NCI-H1092 (cell line): ENCODE measurements around the gene RAPGEF4.

Experiments
- DNase-seq: peaks from one replicate; lab custom pipeline; 2025; lab: John Stamatoyannopoulos, UW

Gene RAPGEF4

GRCh38 chr2:172735582-172736423 lies at the start of gene RAPGEF4:
Gene RAPGEF4 (plus strand): TSS chr2:172735845. CDS start chr2:172735984, 139 bp downstream.
- DNase-seq: peak; percentile 19

- DNase-seq: no peak
Measured at GRCh38 chr2:172693037-172693436, 42.6 kb upstream of the RAPGEF4 start.

GRCh38 chr2:172693529-172694455 lies 41.9 kb upstream of the RAPGEF4 start:
- no peak for DNase-seq

GRCh38 chr2:172697296-172697695 lies 38.3 kb upstream of the RAPGEF4 start:
- DNase-seq: no peak

DNA sequence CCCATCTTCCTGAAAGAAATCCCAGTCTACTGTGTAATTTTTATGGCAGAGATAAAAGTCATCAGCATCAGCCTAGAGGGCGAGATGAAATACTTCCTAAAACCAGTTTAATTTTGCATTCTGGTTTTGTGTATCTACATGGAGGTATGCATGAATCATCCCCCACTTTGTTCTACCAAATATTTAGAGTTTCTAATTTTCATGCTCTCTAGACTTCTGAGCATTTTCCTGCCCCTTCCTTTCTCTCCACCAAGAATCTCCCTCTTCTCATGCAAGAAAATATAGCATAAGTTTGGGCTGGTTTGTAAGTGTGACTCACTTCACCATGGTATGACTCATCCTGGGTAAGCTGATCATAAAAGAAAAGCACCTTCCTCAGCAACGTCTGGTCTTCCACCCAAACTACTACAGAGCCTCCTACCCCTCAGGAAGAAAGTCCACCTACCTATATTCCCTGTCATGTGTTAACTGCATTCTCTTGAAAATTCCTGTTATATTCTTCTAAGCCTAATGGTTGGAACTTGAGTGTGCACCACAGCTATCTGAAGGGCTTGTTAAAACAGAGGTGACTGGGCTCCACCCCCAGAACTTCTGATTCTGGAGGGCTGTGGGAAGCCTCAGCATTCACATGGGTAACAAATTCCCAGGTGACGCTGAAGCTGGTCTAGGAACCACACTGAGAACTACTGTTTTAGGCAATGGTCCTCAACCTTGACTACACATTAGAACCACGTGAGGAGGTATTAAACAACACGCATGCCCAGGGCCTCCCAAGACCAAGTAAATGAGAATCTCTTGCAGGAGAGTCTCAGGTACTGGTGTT lies 37.4 kb upstream of the RAPGEF4 start:
- no peak for DNase-seq

DNA sequence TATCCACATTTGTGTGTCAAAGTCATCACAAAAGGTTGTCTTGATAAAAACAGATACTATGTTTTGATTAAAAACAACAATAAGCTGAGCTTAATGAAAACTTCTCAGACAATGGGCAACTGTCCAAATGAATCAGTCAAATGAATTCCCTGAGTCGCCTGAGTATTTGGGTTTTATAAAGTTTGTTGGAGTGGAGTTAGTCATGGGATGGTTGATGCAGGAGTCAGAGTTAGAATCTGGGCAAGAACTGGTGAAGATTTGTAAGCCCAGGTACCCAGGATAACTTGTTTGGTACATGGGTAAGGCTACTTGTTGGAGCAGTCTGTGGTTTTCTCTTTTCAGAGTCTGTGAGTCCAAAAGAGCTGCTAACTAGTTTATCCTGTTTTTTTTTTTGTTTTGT lies 34.4 kb upstream of the RAPGEF4 start:
- no peak for DNase-seq

DNA sequence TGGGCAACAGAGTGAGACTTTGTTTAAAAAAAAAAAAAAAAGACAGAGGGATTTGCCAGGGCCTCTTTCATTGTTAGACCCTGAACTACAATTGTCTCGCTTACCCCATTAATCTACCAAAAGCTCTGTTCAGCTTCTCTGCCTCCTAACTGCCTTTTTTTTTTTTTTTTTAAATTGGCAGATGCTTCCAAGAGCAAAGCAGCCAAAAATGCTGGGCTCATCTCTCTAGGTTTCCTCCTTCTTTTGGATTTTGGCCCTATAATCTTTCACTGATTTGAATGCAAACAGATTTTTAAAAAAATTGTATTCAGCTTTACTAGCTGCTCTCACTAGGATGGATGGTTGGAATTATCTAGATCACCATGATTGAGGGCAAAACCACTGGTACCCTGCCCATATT lies 33.2 kb upstream of the RAPGEF4 start:
- no peak for DNase-seq

GRCh38 chr2:172704072-172704936 lies 31.3 kb upstream of the RAPGEF4 start:
- DNase-seq: peak; percentile 3

- DNase-seq: no peak
Measured at GRCh38 chr2:172705352-172705751, 30.3 kb upstream of the RAPGEF4 start.

- no peak for DNase-seq
Measured at GRCh38 chr2:172708247-172708646, 27.4 kb upstream of the RAPGEF4 start.

DNA sequence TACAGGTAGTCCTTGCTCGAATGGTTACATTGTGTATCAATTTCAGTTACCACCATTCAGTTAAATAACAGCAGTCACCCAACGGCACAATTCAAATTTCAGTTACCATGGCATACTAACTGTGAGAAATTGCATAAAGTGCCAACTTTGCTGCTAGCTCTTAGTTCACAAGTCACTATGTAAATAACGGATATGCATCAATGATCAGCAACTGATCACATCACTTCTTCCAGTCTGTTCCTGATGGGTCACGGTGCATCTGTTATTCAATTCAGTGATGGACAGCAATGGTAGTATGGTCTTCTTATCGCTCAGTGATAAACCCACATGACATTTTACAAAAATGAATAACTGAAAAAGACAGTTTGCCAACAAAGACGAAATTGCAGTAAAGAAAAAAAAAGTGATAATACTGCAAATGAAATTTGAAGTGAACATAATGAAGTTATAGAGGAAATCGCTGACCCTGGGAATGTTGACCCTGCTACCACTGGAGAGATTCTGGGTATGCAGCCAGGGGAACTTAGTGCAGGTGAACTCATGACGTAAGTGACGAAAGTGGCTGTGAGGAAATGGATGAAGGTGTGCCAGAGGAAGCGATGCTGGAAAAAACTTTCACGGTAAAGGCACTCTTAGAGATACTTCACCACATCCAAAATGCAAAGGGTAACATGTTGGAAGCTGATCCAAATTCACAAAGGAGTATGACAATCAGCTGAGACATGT lies 25.9 kb upstream of the RAPGEF4 start:
- DNase-seq: no peak

GRCh38 chr2:172710584-172711047 lies 25.0 kb upstream of the RAPGEF4 start:
- DNase-seq: peak; percentile 20

- no peak for DNase-seq
Measured at GRCh38 chr2:172711110-172711509, 24.5 kb upstream of the RAPGEF4 start.

DNA sequence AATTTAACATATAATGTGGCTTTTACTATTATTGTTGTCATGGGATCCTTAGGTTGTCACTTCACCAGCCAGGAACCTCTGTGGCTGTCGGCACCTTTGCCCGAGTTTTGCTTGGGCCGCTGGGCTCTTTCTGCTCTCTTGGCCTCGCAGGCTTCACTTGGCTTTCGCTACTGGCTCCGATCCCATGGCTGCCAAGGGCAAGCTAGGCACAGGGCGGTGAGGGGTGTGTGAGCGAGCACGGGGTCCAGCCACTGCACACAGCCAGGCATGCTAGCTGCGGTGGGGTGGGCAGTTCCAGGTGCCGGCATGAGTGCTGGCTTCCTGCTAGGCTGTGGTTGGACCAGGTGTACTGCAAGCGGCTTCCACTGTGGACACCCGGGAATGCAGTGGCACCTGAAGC lies 23.4 kb upstream of the RAPGEF4 start:
- DNase-seq: no peak

DNA sequence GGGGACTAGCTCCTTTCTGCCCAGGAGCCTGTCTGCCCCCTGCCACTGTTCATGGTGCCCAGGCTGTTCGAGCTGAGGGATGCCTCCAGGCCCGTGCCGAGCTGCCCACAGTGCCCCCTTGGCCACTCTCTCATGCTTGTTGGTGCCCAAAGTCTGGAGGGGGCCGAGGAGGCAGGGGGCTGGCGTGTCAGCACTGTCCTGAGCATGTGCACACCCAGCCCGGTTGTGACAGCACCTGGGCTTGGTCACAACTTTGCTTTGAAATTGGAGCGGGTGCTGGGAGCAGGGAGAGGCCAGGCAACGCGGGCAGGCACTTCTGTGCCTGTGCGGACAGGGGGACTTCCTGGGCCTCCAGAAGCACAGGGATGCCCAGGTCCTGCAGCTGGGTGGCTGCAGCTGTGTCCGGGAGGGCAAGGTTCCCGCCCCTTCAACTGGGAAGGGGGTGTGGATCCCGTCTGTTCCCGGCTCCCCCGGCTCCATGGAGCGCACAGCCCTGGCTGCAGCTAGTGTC lies 22.2 kb upstream of the RAPGEF4 start:
- no peak for DNase-seq

GRCh38 chr2:172722481-172722880 lies 13.2 kb upstream of the RAPGEF4 start:
- DNase-seq: peak; percentile 11

GRCh38 chr2:172723286-172723685 lies 12.4 kb upstream of the RAPGEF4 start:
- no peak for DNase-seq

- DNase-seq: no peak
Measured at GRCh38 chr2:172724724-172725123, 10.9 kb upstream of the RAPGEF4 start.

DNA sequence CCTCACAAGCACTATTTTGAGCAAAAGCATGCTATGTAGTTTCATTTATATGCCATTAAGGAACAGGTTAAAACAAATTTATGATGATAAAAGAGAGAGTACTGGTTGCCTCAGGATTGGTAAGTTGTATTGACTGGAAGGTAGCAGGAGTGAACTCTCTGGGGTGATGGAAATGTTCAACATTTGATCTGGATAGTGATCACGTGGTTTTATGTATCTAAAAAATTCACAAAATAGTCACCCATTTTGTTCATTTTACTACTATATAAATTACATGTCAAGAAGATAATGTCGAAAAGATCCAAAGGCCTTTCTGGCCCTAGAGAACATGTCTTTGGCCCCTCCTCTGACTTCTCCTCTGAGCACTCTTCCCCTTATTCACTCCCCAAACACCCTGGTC lies 10.4 kb upstream of the RAPGEF4 start:
- DNase-seq: no peak

- DNase-seq: no peak
Measured at GRCh38 chr2:172725746-172726145, 9.9 kb upstream of the RAPGEF4 start.
